Activated naive CD8-positive, alpha-beta T cell treated with anti-CD3 and anti-CD28 coated beads, Interleukin-2, amount 50 U/mL, for 24 hours (primary cell): Measurements from ENCODE around the gene SKP1.
"Not testable (repeated sequence)": the region's sequence is repeated elsewhere in the genome, so short reads cannot be mapped to it uniquely, and the experiment has no call there.

Experiments used
- ATAC-seq: fragments of 150-1000 bp; cut with Tn5 transposase; one replicate; pipeline ENCODE4 v1.10.0; 2021
- DNase-seq: peaks from one replicate; pipeline ENCODE4 v3.0.0; 2021
- H3K27ac Mint-ChIP-seq: one replicate; pipeline ENCODE4 v1.8.0; 2021; ENCODE audit warnings: mild to moderate bottlenecking, mixed read lengths
- H3K27me3 Mint-ChIP-seq: one replicate; pipeline ENCODE4 v1.8.0; 2021; ENCODE audit warnings: mixed read lengths
- H3K36me3 Mint-ChIP-seq: one replicate; pipeline ENCODE4 v1.8.0; 2021; ENCODE audit warnings: low read depth, mixed read lengths
- H3K4me1 Mint-ChIP-seq: one replicate; pipeline ENCODE4 v1.8.0; 2021; ENCODE audit warnings: mixed read lengths
- H3K4me3 Mint-ChIP-seq: one replicate; pipeline ENCODE4 v1.8.0; 2021; ENCODE audit warnings: mild to moderate bottlenecking, moderate library complexity, mixed read lengths
- H3K9me3 Mint-ChIP-seq: one replicate; pipeline ENCODE4 v1.8.0; 2021; ENCODE audit warnings: mixed read lengths

The SKP1 gene

DNA sequence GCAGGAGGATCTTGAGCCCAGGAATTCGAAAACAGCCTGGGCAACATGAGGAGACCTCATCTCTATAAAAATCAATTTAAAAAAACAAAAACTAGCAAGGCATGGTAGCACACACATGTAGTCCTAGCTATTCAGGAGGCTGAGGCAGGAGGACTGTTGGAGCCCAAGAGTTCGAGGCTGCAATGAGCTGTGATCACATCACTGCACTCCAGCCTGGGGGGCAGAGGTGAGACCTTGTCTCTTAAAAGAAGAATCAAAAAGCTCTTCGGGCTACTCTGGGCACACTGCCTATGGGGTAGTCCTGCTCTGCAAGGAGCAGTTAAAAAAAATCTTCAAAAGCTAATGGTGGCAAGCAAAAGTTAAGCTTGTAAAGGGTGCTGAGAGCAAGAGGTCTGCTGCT is 23.5 kb downstream of the SKP1 start:
- Mint-ChIP-seq H3K36me3 (peaks cover 67% of the 10 kb centered on the region), H3K4me1 (peaks cover 56% of the 10 kb centered on the region), H3K4me3 (no peak overlapping the region), H3K27me3 (no peaks in the 10 kb centered on the region), H3K27ac (peak overlapping the region; percentile 28), H3K9me3 (no peaks in the 10 kb centered on the region)
- no peak for DNase-seq
- no peak for ATAC-seq

DNA sequence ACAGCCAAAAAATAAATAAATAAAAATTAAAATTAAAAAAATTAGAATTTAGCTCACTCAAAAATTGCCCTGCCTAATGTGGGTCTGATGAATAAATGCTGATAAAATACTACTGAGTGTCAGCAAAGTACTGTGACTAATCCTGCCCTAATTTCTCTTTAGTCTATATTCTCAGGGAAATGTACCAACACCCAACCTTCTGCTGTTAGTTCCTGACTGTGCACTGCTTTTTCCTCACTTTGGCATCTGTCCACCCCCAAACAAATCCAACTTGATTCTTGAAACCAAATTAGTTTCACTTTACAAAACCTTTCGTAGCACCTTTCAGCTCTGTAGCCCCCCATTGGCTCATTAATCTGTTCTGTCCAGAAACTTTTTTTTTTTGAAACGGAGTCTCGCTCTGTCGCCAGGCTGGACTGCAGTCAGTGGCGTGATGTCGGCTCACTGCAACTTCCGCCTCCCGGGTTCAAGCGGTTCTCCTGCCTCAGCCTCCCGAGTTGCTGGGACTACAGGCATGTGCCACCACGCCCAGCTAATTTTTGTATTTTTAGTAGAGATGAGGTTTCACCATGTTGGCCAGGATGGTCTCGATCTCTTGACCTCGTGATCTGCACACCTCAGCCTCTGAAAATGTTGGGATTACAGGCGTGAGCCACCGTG is 24.4 kb downstream of the SKP1 start:
- Mint-ChIP-seq H3K4me1 (peaks cover 47% of the 10 kb centered on the region), H3K36me3 (peaks cover 62% of the 10 kb centered on the region), H3K27ac (peak overlapping the region; percentile 81)
- not testable (repeated sequence) for H3K27me3 Mint-ChIP-seq, DNase-seq, H3K4me3 Mint-ChIP-seq, H3K9me3 Mint-ChIP-seq, ATAC-seq

DNA sequence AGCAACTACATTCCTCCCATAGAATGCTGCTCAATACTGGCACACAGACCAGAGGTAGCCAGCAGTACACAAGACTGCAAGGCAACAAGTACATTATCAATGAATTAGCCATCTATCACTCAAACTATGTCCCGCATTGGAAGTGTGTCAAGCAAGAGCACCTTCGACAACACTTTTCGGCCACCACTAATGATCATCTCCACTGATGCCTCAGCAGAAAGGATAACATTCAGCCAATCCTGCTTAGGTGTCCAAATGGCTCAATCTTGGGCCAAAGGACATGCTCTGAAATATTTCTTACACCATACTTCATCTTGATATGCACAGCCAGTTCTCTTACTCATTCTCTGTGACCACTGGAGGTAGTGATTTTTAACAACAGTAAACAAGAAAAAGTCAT is 25.0 kb downstream of the SKP1 start:
- H3K27me3 Mint-ChIP-seq, result no peaks in the 10 kb centered on the region
- no peaks in the 10 kb centered on the region for H3K9me3 Mint-ChIP-seq
- peaks cover 46% of the 10 kb centered on the region for H3K4me1 Mint-ChIP-seq
- peaks cover 60% of the 10 kb centered on the region for H3K36me3 Mint-ChIP-seq
- peak overlapping the region; percentile 47 for H3K27ac Mint-ChIP-seq
- no peak overlapping the region for H3K4me3 Mint-ChIP-seq
- DNase-seq (no peak), ATAC-seq (no peak)

- Mint-ChIP-seq H3K4me1 (peaks cover 52% of the 10 kb centered on the region), H3K4me3 (no peak overlapping the region), H3K27me3 (no peaks in the 10 kb centered on the region), H3K27ac (peak overlapping the region; percentile 43), H3K9me3 (no peaks in the 10 kb centered on the region), H3K36me3 (peaks cover 53% of the 10 kb centered on the region)
- DNase-seq (no peak), ATAC-seq (no peak)
Observed at GRCh38 chr5:134149571-134150303, 27.0 kb downstream of the SKP1 start.

DNA sequence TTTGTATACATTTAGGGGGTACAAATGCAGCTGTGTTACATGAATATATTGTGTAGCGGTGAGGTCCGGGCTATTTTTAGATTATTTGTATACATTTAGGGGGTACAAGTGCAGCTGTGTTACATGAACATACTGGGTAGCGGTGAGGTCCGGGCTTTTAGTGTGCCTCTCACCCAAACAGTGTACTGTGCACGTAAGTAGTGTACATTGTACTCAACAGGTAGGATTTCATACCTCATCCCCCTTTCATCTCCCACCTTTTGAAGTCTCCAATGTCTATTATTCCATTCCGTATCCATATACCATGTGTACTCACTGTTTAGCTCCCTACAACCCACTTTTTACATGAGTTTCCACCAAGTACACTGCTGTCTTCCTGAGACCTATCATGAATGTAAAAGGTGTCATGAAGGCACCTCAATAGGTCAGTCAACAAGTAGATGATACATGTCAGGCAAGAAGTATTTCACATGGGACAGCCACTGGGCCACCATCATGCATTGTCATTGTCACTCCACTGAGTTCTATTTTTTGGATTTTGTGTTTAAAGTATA is 27.7 kb downstream of the SKP1 start:
- Mint-ChIP-seq H3K36me3 (peaks cover 50% of the 10 kb centered on the region), H3K27ac (peak overlapping the region; percentile 9), H3K9me3 (no peaks in the 10 kb centered on the region), H3K4me3 (no peak overlapping the region), H3K27me3 (no peaks in the 10 kb centered on the region), H3K4me1 (peaks cover 51% of the 10 kb centered on the region)
- ATAC-seq, result no peak
- DNase-seq, result no peak

GRCh38 chr5:134148316-134148715 is 28.4 kb downstream of the SKP1 start:
- Mint-ChIP-seq H3K27ac (peak overlapping the region; percentile 44), H3K4me1 (peaks cover 44% of the 10 kb centered on the region), H3K36me3 (peaks cover 45% of the 10 kb centered on the region), H3K27me3 (no peaks in the 10 kb centered on the region), H3K4me3 (no peak overlapping the region), H3K9me3 (no peaks in the 10 kb centered on the region)
- ATAC-seq (no peak), DNase-seq (no peak)

DNA sequence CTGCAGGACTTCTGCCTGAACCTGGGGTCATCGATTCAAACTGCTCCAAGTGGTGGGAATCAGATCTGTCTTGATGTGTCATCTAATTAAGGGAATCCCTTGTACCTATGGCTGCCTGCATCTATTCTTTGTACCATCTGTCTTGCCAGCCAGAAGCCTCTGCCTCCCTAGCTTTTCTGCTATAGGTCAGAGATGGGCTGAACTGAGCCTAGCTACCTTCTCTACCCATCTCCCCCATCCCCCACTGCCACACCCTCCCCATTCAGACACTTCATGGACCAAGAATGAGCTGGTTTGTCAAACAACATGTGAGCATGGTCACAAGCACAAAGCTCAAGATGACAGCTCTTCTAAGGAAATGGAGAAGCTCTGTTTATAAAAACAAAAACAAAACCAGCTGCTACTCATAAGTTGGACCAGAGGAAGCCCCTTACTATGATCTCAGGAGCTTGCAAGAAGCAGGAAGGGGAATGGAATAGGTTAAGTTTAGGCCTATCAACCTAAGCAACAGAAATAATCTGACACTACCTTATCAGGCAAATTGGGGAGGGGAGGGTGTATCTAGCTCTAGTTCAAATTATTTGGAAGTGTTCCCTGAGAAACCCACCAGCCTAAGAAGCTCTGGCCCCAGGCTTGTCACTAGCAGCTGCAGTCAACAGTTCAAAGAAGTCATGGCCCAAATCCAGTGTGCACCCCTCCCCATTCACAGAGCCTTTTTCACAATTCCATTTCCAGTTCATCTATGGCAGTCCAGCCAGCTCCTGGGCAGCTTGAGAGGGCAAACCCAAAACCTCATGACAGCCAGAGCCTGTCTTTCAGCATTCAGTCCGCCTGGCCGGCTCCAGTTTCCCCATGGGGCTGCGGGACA is 29.9 kb downstream of the SKP1 start:
- ATAC-seq, result no peak
- no peak for DNase-seq
- Mint-ChIP-seq H3K27ac (peak overlapping the region; percentile 60), H3K27me3 (no peaks in the 10 kb centered on the region), H3K4me3 (no peak overlapping the region), H3K9me3 (no peaks in the 10 kb centered on the region), H3K4me1 (peaks cover 32% of the 10 kb centered on the region), H3K36me3 (peaks cover 33% of the 10 kb centered on the region)

- peaks cover 32% of the 10 kb centered on the region for H3K4me1 Mint-ChIP-seq
- peak; percentile 79 for ATAC-seq
Observed at GRCh38 chr5:134145779-134146581, 30.8 kb downstream of the SKP1 start.

DNA sequence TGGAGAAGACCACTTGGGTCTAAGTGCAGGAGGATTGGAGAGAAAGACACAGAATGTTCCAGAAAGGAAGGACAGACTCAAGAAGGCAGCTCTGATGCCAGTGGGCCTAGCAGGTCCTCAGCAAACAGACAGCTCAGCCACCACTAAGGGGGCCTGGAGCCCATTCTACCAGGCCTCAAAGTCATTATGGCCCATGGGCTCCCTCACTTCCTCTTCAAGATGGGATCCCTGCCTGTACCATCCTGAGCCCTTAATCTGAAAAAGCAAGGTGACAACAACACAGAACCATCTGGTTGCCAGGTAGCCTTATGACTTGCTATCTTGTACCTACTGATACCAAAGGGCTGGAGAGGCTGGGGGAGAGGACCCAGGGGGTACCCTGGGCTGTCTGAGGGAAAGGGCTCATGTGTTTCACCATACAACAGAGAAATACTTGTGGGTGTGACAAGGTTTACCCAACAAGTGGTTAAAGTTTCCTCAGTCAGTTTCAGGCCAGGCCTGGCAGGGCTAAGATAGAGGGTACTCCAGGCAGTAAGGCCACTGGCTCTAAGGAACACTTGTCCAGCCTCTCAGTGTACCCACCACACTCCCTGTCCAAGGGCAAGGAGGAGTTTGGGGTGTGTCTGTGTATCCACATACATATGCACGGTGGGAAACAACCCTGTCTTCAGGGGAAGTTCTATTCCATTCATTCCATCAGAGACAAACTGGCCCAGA is 31.6 kb downstream of the SKP1 start:
- Mint-ChIP-seq H3K36me3 (peaks cover 35% of the 10 kb centered on the region), H3K27me3 (no peaks in the 10 kb centered on the region), H3K27ac (peak overlapping the region; percentile 81), H3K9me3 (no peaks in the 10 kb centered on the region), H3K4me3 (no peak overlapping the region), H3K4me1 (peaks cover 35% of the 10 kb centered on the region)
- DNase-seq (no peak), ATAC-seq (peak; percentile 7)

More at GRCh38 chr5:134145779-134146581, 30.8 kb downstream of the SKP1 start:
- H3K9me3 Mint-ChIP-seq, result no peaks in the 10 kb centered on the region
- no peaks in the 10 kb centered on the region for H3K27me3 Mint-ChIP-seq
- peak overlapping the region; percentile 62 for H3K27ac Mint-ChIP-seq
- peak; percentile 87 for DNase-seq
- H3K4me3 Mint-ChIP-seq, result no peak overlapping the region
- H3K36me3 Mint-ChIP-seq, result peaks cover 34% of the 10 kb centered on the region

DNA sequence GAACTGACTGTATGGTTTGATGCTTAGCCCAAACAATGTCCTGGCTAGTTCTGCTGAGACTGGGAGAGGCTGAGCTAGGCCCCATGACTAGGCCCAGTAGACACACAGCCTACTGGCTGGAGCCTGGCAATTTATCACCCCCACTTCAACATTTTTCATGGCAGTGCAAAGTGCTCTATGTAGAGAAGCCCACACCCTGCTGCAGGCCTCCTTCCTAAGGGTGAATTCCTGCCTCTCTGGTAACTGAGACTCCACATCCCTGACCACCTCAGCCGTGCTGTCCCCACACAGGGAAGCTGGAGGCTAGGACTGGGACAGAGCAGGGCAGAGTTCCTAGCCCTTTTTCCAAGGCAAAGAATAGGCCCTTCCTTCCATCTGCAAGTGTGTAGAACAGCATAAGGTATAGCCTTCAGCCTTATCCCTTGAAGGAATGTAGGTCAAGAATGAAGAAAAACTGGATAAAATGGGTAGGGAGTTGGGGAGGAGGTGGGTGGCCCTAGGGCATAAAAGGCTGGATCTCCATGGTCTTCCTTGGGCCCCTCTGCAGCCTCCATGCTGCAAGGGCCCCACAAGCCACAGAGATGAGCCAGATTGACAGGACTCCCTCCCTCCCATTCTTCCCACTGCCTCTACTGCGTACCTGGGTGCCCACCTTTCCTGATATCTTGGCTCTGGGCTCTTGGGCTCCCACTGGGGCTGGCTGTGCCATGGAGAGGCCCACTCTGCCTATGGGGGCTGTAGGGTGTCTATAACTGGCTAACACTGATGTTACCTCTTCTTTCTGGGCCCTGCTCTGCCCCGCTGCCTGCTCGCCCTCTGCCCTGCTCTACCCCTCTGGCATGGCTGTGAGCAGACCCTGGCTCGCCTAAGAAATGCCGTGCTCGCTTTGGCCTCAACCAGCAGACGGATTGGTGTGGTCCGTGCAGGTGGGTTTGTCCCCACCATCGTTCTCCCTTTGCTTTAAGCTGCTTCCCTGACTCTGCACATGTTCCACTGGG is 32.5 kb downstream of the SKP1 start:
- H3K4me3 Mint-ChIP-seq, result no peak overlapping the region

DNA sequence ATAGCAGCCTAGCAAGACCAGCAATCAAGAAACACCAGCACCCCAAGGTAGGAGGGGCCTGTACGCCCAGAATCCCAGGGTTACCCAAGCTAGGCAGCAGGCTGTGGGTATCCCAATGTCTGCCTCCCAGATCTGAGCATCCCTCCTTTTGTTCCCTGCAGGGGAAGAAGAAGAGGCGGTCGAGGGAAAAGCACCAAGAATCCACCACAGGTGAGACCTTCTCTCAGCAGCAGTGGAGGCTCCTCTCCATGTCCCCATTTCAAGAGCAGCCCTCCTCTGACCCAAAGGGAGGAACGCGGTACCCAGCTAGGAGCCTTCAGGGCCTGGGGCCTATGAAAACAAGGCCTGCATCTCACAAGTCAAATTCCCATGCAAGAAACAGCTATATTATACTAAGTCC is 33.3 kb downstream of the SKP1 start:
- peaks cover 47% of the 10 kb centered on the region for H3K4me1 Mint-ChIP-seq
- no peak for ATAC-seq
- H3K27ac Mint-ChIP-seq, result no peak overlapping the region
- DNase-seq, result no peak
- no peak overlapping the region for H3K4me3 Mint-ChIP-seq
- H3K27me3 Mint-ChIP-seq, result no peaks in the 10 kb centered on the region
- H3K36me3 Mint-ChIP-seq, result peaks cover 37% of the 10 kb centered on the region
- H3K9me3 Mint-ChIP-seq, result no peaks in the 10 kb centered on the region

More for the DNA sequence above, 32.5 kb downstream of the SKP1 start:
- peaks cover 38% of the 10 kb centered on the region for H3K4me1 Mint-ChIP-seq
- peak overlapping the region; percentile 81 for H3K27ac Mint-ChIP-seq
- no peaks in the 10 kb centered on the region for H3K9me3 Mint-ChIP-seq
- H3K27me3 Mint-ChIP-seq, result no peaks in the 10 kb centered on the region
- no peak for DNase-seq
- no peak for ATAC-seq
- H3K36me3 Mint-ChIP-seq, result peaks cover 42% of the 10 kb centered on the region

GRCh38 chr5:134142806-134143205 is 33.9 kb downstream of the SKP1 start:
- H3K27ac Mint-ChIP-seq, result no peak overlapping the region
- H3K4me3 Mint-ChIP-seq, result no peak overlapping the region
- DNase-seq, result no peak
- H3K36me3 Mint-ChIP-seq, result peaks cover 31% of the 10 kb centered on the region
- no peaks in the 10 kb centered on the region for H3K9me3 Mint-ChIP-seq
- H3K27me3 Mint-ChIP-seq, result no peaks in the 10 kb centered on the region
- no peak for ATAC-seq
- peaks cover 53% of the 10 kb centered on the region for H3K4me1 Mint-ChIP-seq
